MM.1S (cell line): Measurements from ENCODE around the gene LYZL4.

Experiments
- EZH2 ChIP-seq: fragments of 300-600 bp; sonication (generic); optimal IDR thresholded peaks from 2 replicates; pipeline ENCODE3; 2017; ENCODE audit warnings: low read depth, mild to moderate bottlenecking, antibody characterized with exemption, low read length, mixed read lengths
- TF ChIP-seq, protein P1 (sequence below): fragments of 300-600 bp; sonication (generic); IDR thresholded peaks from 2 replicates; pipeline ENCODE4 v1.5.1; 2016; ENCODE audit warnings: antibody characterized with exemption, low read length, mixed read lengths

GRCh38 chr3:42377681-42378080 is 32.7 kb downstream of the LYZL4 start:
- TF ChIP-seq EZH2, result no peak
- TF ChIP-seq, protein P1, sequence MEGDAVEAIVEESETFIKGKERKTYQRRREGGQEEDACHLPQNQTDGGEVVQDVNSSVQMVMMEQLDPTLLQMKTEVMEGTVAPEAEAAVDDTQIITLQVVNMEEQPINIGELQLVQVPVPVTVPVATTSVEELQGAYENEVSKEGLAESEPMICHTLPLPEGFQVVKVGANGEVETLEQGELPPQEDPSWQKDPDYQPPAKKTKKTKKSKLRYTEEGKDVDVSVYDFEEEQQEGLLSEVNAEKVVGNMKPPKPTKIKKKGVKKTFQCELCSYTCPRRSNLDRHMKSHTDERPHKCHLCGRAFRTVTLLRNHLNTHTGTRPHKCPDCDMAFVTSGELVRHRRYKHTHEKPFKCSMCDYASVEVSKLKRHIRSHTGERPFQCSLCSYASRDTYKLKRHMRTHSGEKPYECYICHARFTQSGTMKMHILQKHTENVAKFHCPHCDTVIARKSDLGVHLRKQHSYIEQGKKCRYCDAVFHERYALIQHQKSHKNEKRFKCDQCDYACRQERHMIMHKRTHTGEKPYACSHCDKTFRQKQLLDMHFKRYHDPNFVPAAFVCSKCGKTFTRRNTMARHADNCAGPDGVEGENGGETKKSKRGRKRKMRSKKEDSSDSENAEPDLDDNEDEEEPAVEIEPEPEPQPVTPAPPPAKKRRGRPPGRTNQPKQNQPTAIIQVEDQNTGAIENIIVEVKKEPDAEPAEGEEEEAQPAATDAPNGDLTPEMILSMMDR, result no peak
